HG02852 (cell line): Measurements from ENCODE around the gene XPO6.
"Not testable (repeated sequence)": the region's sequence is repeated elsewhere in the genome, so short reads cannot be mapped to it uniquely, and the experiment has no call there.

Experiments used
- ATAC-seq: cut with Tn5 transposase; IDR thresholded peaks from one replicate; pipeline ENCODE4 v1.9.1; 2021; ENCODE audit warnings: mild to moderate bottlenecking, moderate library complexity; ENCODE audit not compliant: unreplicated experiment

XPO6 gene

GRCh38 chr16:28211758-28212531 lies at the start of gene XPO6:
Gene XPO6, minus strand, starts transcription at chr16:28211965. Its CDS starts 597 bp downstream, at chr16:28211368.
- ATAC-seq, result peak; percentile 89

GRCh38 chr16:28260193-28260592 lies 48.4 kb upstream of the XPO6 start:
- ATAC-seq, result no peak

GRCh38 chr16:28259781-28260150 lies 48.0 kb upstream of the XPO6 start:
- no peak for ATAC-seq

GRCh38 chr16:28259091-28259780 lies 47.5 kb upstream of the XPO6 start:
- ATAC-seq, result no peak

GRCh38 chr16:28258567-28258966 lies 46.8 kb upstream of the XPO6 start:
- no peak for ATAC-seq

- no peak for ATAC-seq
These were observed 45.5 kb upstream of the XPO6 start for GRCh38 chr16:28257256-28257655.

GRCh38 chr16:28255838-28256237 lies 44.1 kb upstream of the XPO6 start:
- no peak for ATAC-seq

GRCh38 chr16:28254158-28254557 lies 42.4 kb upstream of the XPO6 start:
- no peak for ATAC-seq

GRCh38 chr16:28250999-28251398 lies 39.2 kb upstream of the XPO6 start:
- ATAC-seq, result no peak

GRCh38 chr16:28249483-28249882 lies 37.7 kb upstream of the XPO6 start:
- ATAC-seq, result not testable (repeated sequence)

GRCh38 chr16:28241924-28242323 lies 30.2 kb upstream of the XPO6 start:
- no peak for ATAC-seq

- ATAC-seq, result no peak
These were observed 26.1 kb upstream of the XPO6 start for GRCh38 chr16:28237754-28238357.

GRCh38 chr16:28231763-28232162 lies 20.0 kb upstream of the XPO6 start:
- no peak for ATAC-seq

GRCh38 chr16:28223909-28224308 lies 12.1 kb upstream of the XPO6 start:
- ATAC-seq, result not testable (repeated sequence)

- not testable (repeated sequence) for ATAC-seq
These were observed 8.0 kb upstream of the XPO6 start for GRCh38 chr16:28219777-28220176.

GRCh38 chr16:28219282-28219681 lies 7.5 kb upstream of the XPO6 start:
- ATAC-seq, result no peak

GRCh38 chr16:28218109-28218508 lies 6.3 kb upstream of the XPO6 start:
- ATAC-seq, result no peak

GRCh38 chr16:28217326-28217725 lies 5.6 kb upstream of the XPO6 start:
- ATAC-seq, result no peak

GRCh38 chr16:28213396-28213795 lies 1.6 kb upstream of the XPO6 start:
- no peak for ATAC-seq

GRCh38 chr16:28212532-28212873 lies 738 bp upstream of the XPO6 start:
- ATAC-seq, result no peak

- no peak for ATAC-seq
These were observed 681 bp downstream of the XPO6 start for GRCh38 chr16:28210979-28211588.

GRCh38 chr16:28210264-28210663 lies 1.5 kb downstream of the XPO6 start:
- no peak for ATAC-seq
